GM18870 (cell line): ENCODE results near the gene DSC1.
A peak's percentile ranks its signal among the peaks of the same experiment; 100 is the strongest.
"Not testable (repeated sequence)": the region's sequence is repeated elsewhere in the genome, so short reads cannot be mapped to it uniquely, and the experiment has no call there.

Source experiments
- ATAC-seq: cut with Tn5 transposase; IDR thresholded peaks from one replicate; pipeline ENCODE4 v1.9.1; 2021; ENCODE audit warnings: moderate library complexity; ENCODE audit not compliant: unreplicated experiment

DSC1 gene

GRCh38 chr18:31162825-31163435 lies at the start of gene DSC1:
Gene DSC1 (minus strand): TSS chr18:31162856. CDS start chr18:31162594, 262 bp downstream.
- ATAC-seq: no peak

DNA sequence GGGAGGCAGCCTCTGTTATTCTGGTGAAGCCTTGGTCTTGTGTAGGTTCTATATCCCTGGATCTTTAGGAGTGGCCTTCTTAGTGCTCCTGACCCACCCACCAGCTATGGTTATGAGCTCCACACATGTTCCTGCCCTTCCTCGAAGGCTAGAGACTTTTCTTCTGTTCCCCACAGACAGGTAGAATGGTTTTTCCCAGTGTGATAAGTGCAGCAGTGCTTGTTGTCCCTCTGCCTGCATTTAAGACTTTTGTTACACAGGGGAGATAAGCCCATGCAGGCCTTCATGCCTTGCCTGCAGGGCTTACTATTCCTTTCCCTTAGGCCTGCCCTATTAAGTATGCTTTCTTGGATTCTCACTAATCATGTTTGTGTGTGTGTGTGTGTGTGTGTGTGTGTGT lies 48.4 kb upstream of the DSC1 start:
- ATAC-seq: no peak

GRCh38 chr18:31209041-31209440 lies 46.4 kb upstream of the DSC1 start:
- no peak for ATAC-seq

GRCh38 chr18:31207391-31207790 lies 44.7 kb upstream of the DSC1 start:
- ATAC-seq: no peak

DNA sequence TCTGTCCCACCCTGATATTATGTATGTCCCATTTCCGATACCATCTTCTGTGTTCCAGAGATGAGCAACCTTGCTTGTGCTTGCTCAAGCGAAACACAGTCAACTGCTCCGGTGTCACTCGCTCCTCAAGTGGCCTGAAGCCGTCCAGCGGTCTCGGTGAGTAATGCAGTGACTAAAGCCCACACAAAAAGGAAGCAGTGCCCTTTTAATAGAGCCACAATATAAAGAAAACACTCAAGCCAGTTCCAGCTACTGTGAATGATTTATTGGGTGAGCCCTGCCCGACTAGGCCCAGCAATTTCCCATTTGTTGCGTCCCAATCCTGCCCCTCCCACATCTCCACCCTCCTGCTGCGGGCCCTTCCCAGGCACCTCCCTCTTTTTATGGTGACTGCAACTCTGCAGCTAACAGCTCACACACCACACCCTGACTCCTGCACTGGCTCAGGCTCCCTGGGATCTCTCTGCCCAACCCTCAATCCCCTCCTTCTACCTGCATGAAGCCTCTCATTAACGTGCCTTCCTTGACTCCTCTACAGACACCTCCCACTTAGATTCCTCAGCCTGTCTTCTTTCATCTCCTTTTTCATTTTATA lies 44.2 kb upstream of the DSC1 start:
- ATAC-seq: peak; percentile 95

GRCh38 chr18:31206071-31206470 lies 43.4 kb upstream of the DSC1 start:
- ATAC-seq: no peak

GRCh38 chr18:31205273-31205672 lies 42.6 kb upstream of the DSC1 start:
- ATAC-seq: no peak

- ATAC-seq: no peak
Measured at GRCh38 chr18:31204833-31205232, 42.2 kb upstream of the DSC1 start.

- ATAC-seq: no peak
Measured at GRCh38 chr18:31204166-31204565, 41.5 kb upstream of the DSC1 start.

DNA sequence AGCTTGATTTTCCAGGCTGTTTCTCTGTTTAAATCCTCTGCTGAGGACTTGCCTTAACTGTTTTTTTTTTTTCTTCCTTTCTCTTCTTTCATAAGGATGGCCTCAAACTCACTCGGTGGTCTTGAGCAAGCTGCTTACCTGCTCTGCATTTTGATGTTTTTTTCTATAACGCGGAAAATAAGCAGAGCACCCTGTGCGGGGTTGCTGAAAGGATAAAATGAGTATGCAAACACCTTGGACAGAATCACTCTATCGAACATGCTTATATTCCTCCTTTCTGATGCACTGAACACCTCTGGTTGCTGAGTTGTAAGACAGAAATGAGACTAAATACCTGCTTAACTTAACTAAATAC lies 41.1 kb upstream of the DSC1 start:
- no peak for ATAC-seq

DNA sequence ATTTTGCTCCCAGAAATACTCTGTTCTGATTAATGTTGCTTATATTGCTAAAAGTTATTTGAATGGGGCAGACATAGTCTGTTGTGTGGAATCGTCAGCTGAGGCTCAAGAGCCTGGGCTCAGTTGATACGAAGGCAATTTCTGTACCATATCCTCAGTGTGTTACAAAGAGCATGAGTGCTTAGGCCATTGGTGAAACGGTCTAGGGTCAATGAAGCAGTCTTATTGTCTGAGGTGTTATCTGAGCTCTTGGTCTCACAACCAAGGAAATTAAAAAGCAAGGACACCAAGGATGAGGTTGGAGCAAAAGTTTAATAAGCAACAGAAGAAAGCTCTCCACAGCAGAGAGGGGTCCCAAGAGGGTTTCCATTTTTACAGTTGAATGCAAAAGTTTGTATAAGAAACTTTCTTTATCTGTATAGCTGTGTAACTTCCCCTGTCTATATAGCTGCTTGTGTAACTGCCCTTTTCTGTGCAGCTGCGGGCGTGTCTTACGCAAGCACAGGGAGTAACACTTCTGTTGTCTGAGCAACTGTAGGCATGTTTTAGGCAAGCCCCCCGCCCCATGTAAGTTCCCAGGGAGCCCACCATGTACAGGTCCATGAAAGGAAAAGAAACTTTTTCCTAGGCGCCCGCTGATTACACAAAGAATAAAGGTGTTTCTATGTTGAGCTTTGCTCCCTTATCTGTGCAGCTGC lies 40.6 kb upstream of the DSC1 start:
- ATAC-seq: no peak

GRCh38 chr18:31199190-31199769 lies 36.6 kb upstream of the DSC1 start:
- no peak for ATAC-seq

GRCh38 chr18:31197676-31198075 lies 35.0 kb upstream of the DSC1 start:
- ATAC-seq: no peak

GRCh38 chr18:31195063-31195462 lies 32.4 kb upstream of the DSC1 start:
- ATAC-seq: no peak

GRCh38 chr18:31192086-31192776 lies 29.6 kb upstream of the DSC1 start:
- ATAC-seq: no peak

DNA sequence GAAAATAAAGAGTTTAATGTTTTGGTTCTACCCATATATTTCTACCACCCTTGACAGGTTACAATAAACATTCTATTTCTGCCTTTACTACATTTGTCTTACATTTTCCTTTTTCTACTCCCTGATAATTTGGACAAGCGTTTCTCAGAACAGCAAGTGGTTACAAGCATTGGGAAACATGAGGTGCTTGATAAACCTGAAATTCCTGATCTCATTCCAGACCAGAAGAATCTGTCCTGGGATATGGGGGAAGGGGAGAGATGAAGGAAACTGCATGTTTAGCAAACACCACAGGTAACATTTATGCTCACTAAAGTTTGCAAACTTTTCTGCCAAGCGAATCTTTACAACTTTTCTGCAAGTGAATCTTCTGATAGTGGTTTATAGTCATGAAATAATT lies 28.3 kb upstream of the DSC1 start:
- no peak for ATAC-seq

DNA sequence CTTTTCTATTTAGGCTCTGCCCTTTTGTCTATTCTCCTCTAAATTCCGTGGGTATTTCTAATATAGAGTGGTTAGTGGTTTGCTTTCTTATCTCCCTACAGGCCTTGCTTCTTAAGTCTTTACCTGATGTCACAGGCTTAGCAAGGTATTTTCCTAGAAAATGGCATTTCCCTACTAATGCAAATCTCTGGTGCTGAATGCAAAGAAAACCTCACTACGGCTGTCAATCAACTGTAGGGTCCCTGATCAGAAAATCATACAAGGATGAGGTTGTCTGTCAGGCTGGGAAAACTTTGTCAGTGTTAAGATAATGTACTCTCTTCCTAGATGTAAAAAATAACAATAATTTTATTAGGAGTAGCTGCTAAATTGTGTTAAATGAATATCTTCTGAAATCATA lies 27.1 kb upstream of the DSC1 start:
- no peak for ATAC-seq

- ATAC-seq: no peak
Measured at GRCh38 chr18:31185186-31185950, 22.7 kb upstream of the DSC1 start.

DNA sequence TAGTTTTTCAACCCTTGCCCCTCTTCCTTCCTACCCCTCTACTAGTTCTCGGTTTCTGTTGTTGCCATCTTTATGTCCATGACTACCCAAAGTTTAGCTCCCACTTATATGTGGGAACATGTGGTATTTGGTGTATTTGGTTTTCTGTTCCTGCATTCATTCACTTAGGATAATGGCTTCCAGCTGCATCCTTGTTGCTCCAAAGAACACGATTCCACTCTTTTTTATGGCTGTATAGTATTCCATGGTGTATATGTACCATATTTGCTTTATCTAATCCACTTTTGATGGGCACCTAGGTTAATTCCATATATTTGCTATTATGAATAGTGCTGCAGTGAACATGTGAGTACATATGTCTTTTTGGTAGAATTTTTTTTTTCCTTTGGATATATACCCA lies 20.6 kb upstream of the DSC1 start:
- no peak for ATAC-seq

- not testable (repeated sequence) for ATAC-seq
Measured at GRCh38 chr18:31177369-31177768, 14.7 kb upstream of the DSC1 start.

DNA sequence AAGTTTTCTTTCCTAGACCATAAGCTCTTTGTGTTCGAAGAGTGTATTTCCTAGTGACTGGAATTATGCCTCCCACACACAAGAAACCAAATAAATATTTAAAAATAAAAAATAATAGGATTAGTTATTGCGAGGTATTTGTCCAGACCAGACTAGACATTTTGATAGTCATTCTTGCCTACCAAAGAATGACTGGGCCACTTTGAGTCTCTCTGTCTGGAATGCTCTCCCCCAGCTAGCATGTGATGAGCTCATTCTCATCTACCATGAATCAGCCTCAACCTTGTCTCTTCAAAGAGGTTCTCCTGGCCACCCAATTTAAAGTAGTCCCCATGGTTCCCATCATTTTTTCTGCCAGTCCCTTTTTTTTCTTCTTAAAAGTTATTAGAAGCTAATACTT lies 13.9 kb upstream of the DSC1 start:
- no peak for ATAC-seq
